Nephron (organoid): ENCODE measurements around the gene OR1L8.
"Not testable (repeated sequence)": the region's sequence is repeated elsewhere in the genome, so short reads cannot be mapped to it uniquely, and the experiment has no call there.

ENCODE experiments used
- H3K27ac Mint-ChIP-seq, 3 experiments: 2 replicates each; pipeline ENCODE4 v1.8.0; 2020; ENCODE audit warnings: mixed read lengths in 3 of 3, mild to moderate bottlenecking in 2 of 3, moderate library complexity in 1 of 3
- H3K27me3 Mint-ChIP-seq: 2 replicates; pipeline ENCODE4 v1.8.0; 2021; ENCODE audit warnings: low read depth, mild to moderate bottlenecking, moderate library complexity, mixed read lengths
- H3K36me3 Mint-ChIP-seq: 2 replicates; pipeline ENCODE4 v1.8.0; 2020; ENCODE audit warnings: low read depth, mixed read lengths
- H3K4me1 Mint-ChIP-seq: 2 replicates; pipeline ENCODE4 v1.8.0; 2020; ENCODE audit warnings: mixed read lengths
- H3K4me3 Mint-ChIP-seq, 3 experiments: 2 replicates each; pipeline ENCODE4 v1.8.0; 2020; ENCODE audit warnings: mild to moderate bottlenecking in 3 of 3, mixed read lengths in 3 of 3, moderate library complexity in 2 of 3
- H3K9me3 Mint-ChIP-seq: 2 replicates; pipeline ENCODE4 v1.8.0; 2020; ENCODE audit warnings: mixed read lengths
- TF ChIP-seq, protein P1 (sequence below), 3 experiments: fragments of 200-600 bp; sonication (generic); IDR thresholded peaks; one replicate each; pipeline ENCODE4 v1.5.0; 2021; ENCODE audit warnings: antibody characterized with exemption in 3 of 3; ENCODE audit not compliant: unreplicated experiment in 3 of 3

OR1L8 gene

DNA sequence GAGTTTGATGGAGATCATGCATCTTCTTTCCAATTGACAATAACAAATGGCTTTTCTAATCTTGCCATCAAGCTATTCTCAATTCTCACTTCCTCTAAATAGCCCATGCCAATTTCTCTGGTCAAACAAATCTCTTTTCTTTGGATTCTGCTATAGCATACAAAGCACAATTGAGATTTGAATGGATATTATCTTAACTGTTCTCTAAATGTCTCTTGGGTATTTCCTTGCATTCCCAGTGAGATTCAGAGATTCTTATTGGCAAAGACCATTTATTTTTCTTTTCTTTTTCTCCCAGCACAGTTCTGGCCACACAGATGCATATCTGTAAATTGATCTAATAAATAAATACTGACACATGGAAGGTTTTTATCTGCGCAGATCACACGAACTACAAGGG lies 30.4 kb downstream of the OR1L8 start, which contains the start of gene OR1N2:
Gene OR1N2, plus strand, starts transcription at position 301 of the 400 bp plus-strand sequence. CDS start 100 bp downstream, outside the sequence.
- H3K4me1 Mint-ChIP-seq = no peaks in the 10 kb centered on the region
- no peak within 1 kb of the TSS for H3K4me3 Mint-ChIP-seq
- H3K27me3 Mint-ChIP-seq = peaks cover 16% of the 10 kb centered on the region
- TF ChIP-seq, protein P1, sequence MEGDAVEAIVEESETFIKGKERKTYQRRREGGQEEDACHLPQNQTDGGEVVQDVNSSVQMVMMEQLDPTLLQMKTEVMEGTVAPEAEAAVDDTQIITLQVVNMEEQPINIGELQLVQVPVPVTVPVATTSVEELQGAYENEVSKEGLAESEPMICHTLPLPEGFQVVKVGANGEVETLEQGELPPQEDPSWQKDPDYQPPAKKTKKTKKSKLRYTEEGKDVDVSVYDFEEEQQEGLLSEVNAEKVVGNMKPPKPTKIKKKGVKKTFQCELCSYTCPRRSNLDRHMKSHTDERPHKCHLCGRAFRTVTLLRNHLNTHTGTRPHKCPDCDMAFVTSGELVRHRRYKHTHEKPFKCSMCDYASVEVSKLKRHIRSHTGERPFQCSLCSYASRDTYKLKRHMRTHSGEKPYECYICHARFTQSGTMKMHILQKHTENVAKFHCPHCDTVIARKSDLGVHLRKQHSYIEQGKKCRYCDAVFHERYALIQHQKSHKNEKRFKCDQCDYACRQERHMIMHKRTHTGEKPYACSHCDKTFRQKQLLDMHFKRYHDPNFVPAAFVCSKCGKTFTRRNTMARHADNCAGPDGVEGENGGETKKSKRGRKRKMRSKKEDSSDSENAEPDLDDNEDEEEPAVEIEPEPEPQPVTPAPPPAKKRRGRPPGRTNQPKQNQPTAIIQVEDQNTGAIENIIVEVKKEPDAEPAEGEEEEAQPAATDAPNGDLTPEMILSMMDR (IDR thresholded peaks at IDR 0.05; ENCODE audit: unreplicated experiment in 3 of 3) = no peak
- H3K27ac Mint-ChIP-seq = no peak within 1 kb of the TSS
- H3K9me3 Mint-ChIP-seq = peaks cover 4% of the 10 kb centered on the region
- no peaks in the 10 kb centered on the region for H3K36me3 Mint-ChIP-seq

DNA sequence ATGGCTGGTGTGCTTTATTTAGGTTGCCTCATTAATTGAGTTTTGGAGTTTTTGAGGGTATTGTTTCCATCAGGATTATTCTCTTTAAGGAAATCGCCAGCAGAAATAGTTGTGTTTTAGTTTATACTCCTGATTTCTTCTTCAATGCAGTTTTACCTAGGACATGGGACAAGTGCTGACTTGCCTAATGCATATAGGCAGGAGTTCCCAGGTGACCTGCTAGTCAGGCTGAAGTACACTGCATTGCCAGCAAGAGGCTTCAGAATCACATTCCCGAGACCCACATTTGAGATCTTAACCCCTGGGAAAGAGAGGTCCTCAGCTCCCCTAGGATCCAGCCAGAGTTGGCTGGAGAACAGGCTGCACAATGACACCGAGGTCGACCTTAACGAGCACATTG lies 31.8 kb downstream of the OR1L8 start:
- H3K4me3 Mint-ChIP-seq = no peak overlapping the region
- TF ChIP-seq, protein P1 (IDR thresholded peaks at IDR 0.05; ENCODE audit: unreplicated experiment in 3 of 3) = no peak
- peaks cover 9% of the 10 kb centered on the region for H3K9me3 Mint-ChIP-seq
- peaks cover 16% of the 10 kb centered on the region for H3K27me3 Mint-ChIP-seq
- H3K4me1 Mint-ChIP-seq = no peaks in the 10 kb centered on the region
- H3K27ac Mint-ChIP-seq = no peak overlapping the region
- H3K36me3 Mint-ChIP-seq = no peaks in the 10 kb centered on the region

DNA sequence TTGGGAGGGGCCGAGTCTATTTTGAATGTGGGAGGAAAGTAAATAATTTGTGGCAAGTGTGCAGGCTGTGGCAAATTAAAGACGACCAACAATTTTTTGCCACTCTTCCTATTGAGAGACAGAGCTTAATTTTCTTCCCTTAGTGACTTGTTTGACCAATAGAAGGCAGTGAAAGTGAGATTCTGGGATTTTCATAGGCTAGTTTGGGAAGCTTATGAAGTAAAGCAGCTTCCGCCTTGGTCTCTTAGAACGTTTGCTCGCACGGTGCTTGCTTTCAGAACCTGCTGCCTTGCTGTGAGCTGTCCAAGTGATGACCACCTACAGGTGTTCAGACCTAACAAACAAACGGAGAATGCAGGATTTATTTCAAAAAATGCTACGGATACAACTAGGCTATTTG lies 37.0 kb downstream of the OR1L8 start:
- Mint-ChIP-seq H3K4me1 (no peaks in the 10 kb centered on the region), H3K9me3 (peaks cover 9% of the 10 kb centered on the region), H3K27me3 (no peaks in the 10 kb centered on the region), H3K36me3 (no peaks in the 10 kb centered on the region), H3K27ac (no peak overlapping the region), H3K4me3 (no peak overlapping the region)
- TF ChIP-seq, protein P1 (IDR thresholded peaks at IDR 0.05; ENCODE audit: unreplicated experiment in 3 of 3) = no peak

DNA sequence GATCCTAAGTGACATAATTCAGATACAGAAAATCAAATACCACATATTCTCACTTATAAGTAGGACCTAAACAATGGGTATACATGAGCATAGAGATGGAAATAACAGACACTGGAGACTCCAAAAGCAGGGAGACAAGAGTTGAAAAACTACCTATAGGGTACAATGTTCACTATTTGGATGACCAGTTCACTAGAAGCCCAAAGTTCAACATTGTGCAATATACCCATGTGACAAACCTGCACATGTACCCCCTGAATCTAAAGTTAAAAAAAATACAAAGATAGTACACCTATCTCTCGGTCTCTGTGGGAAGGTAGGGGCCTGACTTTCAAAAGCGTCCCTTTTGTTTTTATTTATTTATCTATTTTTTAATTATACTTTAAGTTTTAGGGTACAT lies 44.4 kb downstream of the OR1L8 start:
- Mint-ChIP-seq H3K36me3 (no peaks in the 10 kb centered on the region), H3K4me1 (no peaks in the 10 kb centered on the region), H3K27me3 (peaks cover 15% of the 10 kb centered on the region), H3K9me3 (peaks cover 27% of the 10 kb centered on the region), H3K4me3 (no peak overlapping the region), H3K27ac (no peak overlapping the region)
- TF ChIP-seq, protein P1 (IDR thresholded peaks at IDR 0.05; ENCODE audit: unreplicated experiment in 3 of 3) = no peak

DNA sequence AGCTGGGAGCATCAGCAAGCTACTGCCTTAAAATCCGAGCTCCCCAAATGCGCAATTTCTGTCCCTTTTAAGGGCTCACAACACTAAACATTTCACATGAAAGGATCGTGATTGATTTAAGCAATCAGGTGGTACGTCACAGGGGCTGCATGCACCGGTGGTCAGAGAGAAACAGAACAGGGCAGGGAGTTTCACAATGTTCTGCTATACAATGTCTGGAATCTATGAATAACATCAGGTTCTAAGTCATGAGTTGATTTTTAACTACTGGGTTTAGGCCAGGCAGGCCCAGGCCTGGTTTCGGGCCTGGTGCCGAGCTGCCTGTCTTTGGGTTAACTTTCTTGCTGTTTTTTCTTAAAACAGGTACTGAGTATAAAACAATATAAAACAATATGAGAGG lies 46.1 kb downstream of the OR1L8 start:
- not testable (repeated sequence) for H3K36me3 Mint-ChIP-seq, H3K4me1 Mint-ChIP-seq, H3K27ac Mint-ChIP-seq, H3K4me3 Mint-ChIP-seq
- Mint-ChIP-seq H3K27me3 (peaks cover 15% of the 10 kb centered on the region), H3K9me3 (peaks cover 27% of the 10 kb centered on the region)

DNA sequence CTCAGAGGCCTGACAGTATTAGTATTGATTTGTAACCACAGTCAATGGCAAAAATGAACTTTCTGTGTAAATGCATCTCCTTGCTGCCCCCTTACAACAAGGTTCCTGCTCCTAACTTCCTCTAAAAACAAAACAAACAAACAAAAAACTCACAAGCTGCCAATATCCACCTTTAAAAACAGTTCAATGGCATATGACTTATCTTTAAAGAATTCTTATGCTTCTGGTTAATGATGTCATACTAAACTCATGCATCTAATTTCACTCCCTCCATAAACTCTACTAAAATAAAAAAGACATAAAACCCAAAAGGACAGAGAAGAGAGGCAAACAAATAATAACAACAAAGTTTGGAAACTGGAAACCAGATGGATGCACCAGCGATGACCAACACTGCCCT lies 47.0 kb downstream of the OR1L8 start:
- Mint-ChIP-seq H3K27ac (no peak overlapping the region), H3K36me3 (no peaks in the 10 kb centered on the region), H3K9me3 (peaks cover 27% of the 10 kb centered on the region), H3K27me3 (peaks cover 15% of the 10 kb centered on the region), H3K4me3 (no peak overlapping the region), H3K4me1 (no peaks in the 10 kb centered on the region)
- TF ChIP-seq, protein P1 (IDR thresholded peaks at IDR 0.05; ENCODE audit: unreplicated experiment in 3 of 3) = no peak

DNA sequence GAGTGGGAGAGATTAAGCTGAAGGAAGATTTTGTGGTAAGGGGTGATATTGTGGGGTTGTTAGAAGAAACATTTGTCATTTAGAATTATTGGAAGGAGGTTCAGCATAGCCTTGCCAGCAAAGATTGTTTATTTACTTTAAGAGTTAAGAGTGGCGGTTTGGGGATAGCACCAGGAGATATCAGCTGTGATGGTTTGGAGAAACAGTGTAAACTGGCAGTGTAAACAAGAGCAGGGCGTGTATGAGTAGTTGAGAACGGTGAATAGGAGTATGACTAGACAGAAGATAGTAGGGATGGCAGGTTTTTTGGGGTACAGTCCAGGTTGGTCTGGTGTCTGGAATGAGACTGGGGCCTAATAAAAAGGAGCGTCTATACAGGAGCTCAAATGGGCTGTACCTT lies 52.0 kb downstream of the OR1L8 start:
- H3K27me3 Mint-ChIP-seq = peaks cover 19% of the 10 kb centered on the region
- not testable (repeated sequence) for H3K4me1 Mint-ChIP-seq, H3K4me3 Mint-ChIP-seq, H3K36me3 Mint-ChIP-seq, H3K27ac Mint-ChIP-seq
- peaks cover 14% of the 10 kb centered on the region for H3K9me3 Mint-ChIP-seq
